Stomach (tissue), 4 donors: ENCODE results near the gene EBNA1BP2.

Experiments used
- EP300 ChIP-seq: sonication (generic); formaldehyde crosslinking; IDR thresholded peaks from one replicate; pipeline ENCODE4 v1.6.1; 2017; ENCODE audit warnings: antibody characterized with exemption
- POLR2A ChIP-seq, 4 donors: fragments of 450-650 bp; IDR thresholded peaks; one replicate each; pipeline ENCODE4 v1.6.1; 2016; ENCODE audit warnings: antibody characterized with exemption in 4 of 4, control low read depth in 2 of 4, mild to moderate bottlenecking in 1 of 4, moderate library complexity in 1 of 4
- POLR2AphosphoS5 ChIP-seq, 3 donors: sonication (generic); formaldehyde crosslinking; IDR thresholded peaks; one replicate each; pipeline ENCODE4 v1.6.1; 2016; ENCODE audit warnings: antibody characterized with exemption in 3 of 3
- TF ChIP-seq, protein P1 (sequence below), 7 experiments: fragments of 450-650 bp in 4 of 7; fragments of 200-600 bp in 3 of 7; sonication (generic) in 3 of 7; IDR thresholded peaks; one replicate each; pipeline ENCODE4 v1.5.1; 2016 to 2019; ENCODE audit warnings: antibody characterized with exemption in 7 of 7, control low read depth in 2 of 7, mild to moderate bottlenecking in 1 of 7

DNA sequence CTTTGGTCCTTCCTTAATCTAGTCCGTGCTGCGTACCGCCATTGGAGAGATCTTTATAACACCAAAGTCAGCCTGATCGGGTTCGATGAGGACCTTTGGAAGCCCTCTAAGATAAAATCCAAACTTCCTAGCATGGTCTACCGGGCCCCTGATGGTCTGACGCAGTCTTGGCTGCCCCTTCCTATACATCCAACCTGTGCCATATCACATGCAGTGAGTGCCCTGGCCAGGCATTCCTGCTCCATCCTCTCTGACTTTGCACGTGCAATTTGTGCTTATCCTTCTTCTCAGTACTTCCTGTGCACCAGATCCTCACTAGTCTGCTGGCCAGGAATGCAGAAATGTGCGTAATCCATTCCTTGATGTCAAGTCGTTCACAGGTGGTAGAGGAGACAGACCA is 45.7 kb upstream of the EBNA1BP2 start:
- TF ChIP-seq, protein P1, sequence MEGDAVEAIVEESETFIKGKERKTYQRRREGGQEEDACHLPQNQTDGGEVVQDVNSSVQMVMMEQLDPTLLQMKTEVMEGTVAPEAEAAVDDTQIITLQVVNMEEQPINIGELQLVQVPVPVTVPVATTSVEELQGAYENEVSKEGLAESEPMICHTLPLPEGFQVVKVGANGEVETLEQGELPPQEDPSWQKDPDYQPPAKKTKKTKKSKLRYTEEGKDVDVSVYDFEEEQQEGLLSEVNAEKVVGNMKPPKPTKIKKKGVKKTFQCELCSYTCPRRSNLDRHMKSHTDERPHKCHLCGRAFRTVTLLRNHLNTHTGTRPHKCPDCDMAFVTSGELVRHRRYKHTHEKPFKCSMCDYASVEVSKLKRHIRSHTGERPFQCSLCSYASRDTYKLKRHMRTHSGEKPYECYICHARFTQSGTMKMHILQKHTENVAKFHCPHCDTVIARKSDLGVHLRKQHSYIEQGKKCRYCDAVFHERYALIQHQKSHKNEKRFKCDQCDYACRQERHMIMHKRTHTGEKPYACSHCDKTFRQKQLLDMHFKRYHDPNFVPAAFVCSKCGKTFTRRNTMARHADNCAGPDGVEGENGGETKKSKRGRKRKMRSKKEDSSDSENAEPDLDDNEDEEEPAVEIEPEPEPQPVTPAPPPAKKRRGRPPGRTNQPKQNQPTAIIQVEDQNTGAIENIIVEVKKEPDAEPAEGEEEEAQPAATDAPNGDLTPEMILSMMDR (IDR thresholded peaks at IDR 0.05), result no peak
- TF ChIP-seq POLR2AphosphoS5 (IDR thresholded peaks at IDR 0.05), result no peak
- no peak for TF ChIP-seq POLR2A (IDR thresholded peaks at IDR 0.05)
- no peak for TF ChIP-seq EP300
